ENCODE measurements around the gene CXADR.

The CXADR gene

DNA sequence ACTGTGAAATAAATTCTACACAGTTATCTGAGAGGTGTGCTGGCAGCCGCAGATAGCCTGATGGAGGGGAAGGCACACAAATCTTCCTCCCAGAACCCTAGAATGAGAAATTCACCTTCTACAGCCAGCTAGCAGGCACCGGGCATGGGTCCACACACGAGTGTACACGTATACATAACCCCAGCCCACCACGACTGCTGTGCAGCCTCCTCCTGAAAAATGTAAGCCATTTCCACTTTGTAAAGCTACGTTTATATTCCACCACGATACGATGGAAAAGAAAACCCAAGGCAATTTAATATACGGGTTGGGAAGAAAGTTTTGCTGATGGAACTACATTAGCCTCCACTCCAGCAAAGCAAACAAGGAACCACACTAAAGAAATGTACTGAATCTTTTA lies 98.1 kb downstream of the CXADR start:
- DNase-seq, result peak; percentile 9

DNA sequence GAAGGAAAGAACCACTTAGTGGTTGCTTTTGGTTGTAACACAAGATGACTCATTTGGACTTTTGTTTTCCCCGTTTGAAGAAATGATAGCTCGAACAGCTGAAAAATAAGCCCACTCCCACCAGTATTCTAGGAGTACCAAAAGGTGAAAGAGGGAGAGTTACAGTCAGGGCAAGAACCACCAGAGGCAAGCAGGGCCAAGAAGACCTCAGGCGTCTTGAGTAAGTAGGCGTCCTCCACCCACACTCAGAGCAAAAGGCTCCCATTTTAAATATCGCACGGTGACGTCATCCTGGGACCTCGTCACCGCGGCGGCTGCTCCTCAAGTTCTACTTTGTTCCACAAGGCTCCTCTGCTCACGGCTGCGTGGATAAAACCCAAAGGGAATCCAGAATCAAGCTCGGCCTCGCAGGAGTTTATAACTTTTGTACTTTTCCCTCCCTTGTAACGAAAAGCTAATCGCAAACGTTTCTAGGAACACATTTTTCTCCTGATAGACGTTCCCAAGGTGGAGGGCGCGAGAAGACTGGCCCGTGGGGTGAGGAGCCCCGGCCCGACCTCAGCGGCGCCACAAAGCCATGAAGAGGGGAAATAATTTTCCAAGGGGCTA lies 98.7 kb downstream of the CXADR start:
- DNase-seq, result peak; percentile 73

- peak; percentile 34 for DNase-seq
Measured at GRCh38 chr21:17612023-17612564, 99.3 kb downstream of the CXADR start.

DNA sequence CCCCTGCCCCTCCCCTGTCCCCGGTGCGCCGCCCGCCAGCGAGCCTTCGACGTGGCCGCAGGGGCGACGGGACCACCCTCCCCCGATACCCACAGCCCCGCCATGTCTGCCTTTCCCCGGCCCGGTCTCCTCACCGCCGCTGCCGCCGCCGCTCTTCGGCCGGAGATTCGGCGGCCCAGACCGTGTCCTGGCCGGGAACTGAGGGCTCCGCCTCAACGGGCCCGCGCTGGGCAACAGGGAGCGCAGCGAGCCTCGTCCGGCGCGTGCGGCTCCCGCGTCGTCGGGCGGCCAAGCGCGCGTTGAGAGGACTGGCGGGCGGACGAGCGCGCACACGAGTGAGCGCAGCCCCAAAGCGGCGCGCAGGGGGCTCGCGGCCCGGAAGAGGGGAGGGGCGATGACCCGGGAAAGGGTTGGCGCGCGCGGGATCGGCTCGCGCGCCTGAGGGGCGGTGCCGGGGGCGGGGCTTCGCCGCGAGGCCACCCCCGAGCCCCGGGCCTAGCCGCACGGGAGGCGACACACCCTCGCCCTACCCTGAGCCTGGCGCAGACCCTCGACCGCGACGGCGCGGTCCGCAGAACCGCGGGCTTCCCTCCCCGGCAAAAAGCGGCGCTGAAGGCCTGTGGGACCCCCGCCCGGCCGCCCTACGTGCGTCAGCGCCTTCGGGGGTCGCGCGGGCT lies 99.9 kb downstream of the CXADR start, which contains the start of gene BTG3:
TSS of gene BTG3 (minus strand) at position 337 of the 677 bp plus-strand sequence. CDS start 3,757 bp downstream, outside the sequence.
- peak; percentile 50 for DNase-seq

- DNase-seq, result peak; percentile 73
Measured at GRCh38 chr21:17613242-17613676, 100.4 kb downstream of the CXADR start.

GRCh38 chr21:17616831-17617230 lies 104.0 kb downstream of the CXADR start:
- DNase-seq, result no peak

GRCh38 chr21:17622018-17622417 lies 109.2 kb downstream of the CXADR start:
- no peak for DNase-seq

DNA sequence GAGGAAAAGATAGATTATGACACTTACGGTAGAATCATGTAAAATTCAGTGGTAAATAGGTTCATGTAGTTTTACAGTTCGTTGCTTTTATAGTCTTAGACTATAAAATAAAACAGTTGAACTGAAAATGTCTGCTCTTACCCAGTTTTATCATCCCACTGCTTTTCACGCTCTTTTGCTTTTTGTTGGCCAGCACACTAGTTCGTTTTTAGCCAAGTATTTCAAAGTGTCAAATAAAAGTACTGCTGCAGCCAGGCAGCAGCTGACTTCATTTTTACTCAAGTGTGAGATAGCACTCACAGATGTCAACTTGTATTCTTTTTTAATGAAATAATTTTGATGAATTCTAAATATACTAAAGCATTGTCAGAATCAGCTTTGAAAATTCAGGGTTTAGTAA lies 118.4 kb downstream of the CXADR start:
- DNase-seq, result peak; percentile 64

GRCh38 chr21:17636711-17637110 lies 123.9 kb downstream of the CXADR start:
- no peak for DNase-seq

DNA sequence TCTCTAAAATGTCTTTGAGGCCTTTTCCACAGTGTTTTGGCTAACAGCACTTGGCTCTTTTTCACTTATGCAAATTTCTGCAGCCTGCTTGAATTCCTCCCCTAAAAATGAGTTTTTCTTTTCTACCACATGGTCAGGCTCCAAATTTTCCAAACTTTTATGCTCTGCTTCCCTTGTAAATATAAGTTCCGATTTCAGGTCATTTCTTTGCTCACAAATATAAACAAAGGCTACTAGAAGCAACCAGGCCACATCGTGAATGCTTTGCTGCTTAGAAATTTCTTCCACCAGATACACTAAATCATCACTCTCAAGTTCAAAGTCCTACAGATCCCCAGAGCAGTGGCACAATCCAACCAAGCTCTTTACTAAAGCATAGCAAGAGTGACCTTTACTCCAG lies 128.0 kb downstream of the CXADR start:
- no peak for DNase-seq
